Brain microvascular endothelial cell (primary cell): ENCODE data around the gene RNU5B-1.

Experiments
- DNase-seq: peaks from one replicate; pipeline ENCODE4 v3.0.0-alpha.2; 2020
- H3K27ac ChIP-seq: fragments of 250-450 bp; sonication (Bioruptor Pico); 2 replicates; pipeline ENCODE4 v1.5.1; 2020; ENCODE audit warnings: mild to moderate bottlenecking, moderate library complexity
- H3K27me3 ChIP-seq: fragments of 250-450 bp; sonication (Bioruptor Pico); replicated peaks from 2 replicates; pipeline ENCODE4 v1.5.1; 2020; ENCODE audit warnings: mild to moderate bottlenecking
- H3K36me3 ChIP-seq: fragments of 250-450 bp; sonication (Bioruptor Pico); replicated peaks from 2 replicates; pipeline ENCODE4 v1.5.1; 2020; ENCODE audit warnings: mild to moderate bottlenecking
- H3K4me3 ChIP-seq: 2 replicates; pipeline ENCODE4 v1.5.1; 2011; ENCODE audit warnings: low read depth, mild to moderate bottlenecking, control low read depth, low read length, moderate library complexity
- CTCF ChIP-seq: IDR thresholded peaks from 2 replicates; pipeline ENCODE4 v1.5.1; 2011; ENCODE audit warnings: low read depth, mild to moderate bottlenecking, moderate library complexity, low read length, control low read depth, inconsistent platforms; ENCODE audit errors: missing control alignments
- in situ Hi-C: cut with HindIII; loops from 2 replicates; pipeline ENCODE4 v1.10.0; 2017; ENCODE audit warnings: low sequenced_read_pairs, low pct_ligation_motif_present

The RNU5B-1 gene

GRCh38 chr15:65304381-65305149 is at the start of gene RNU5B-1:
RNU5B-1 (plus strand) TSS chr15:65304677.
- peak within 1 kb of the TSS; percentile 53 for H3K4me3 ChIP-seq
- peak; percentile 87 for DNase-seq
- no peaks in the 10 kb centered on the region for H3K36me3 ChIP-seq
- peak within 1 kb of the TSS; percentile 100 for H3K27ac ChIP-seq
- peak; percentile 92 for TF ChIP-seq CTCF
- H3K27me3 ChIP-seq: no peaks in the 10 kb centered on the region
- in situ Hi-C loops: no loop called here

- Histone ChIP-seq H3K27me3 (no peaks in the 10 kb centered on the region), H3K4me3 (no peak overlapping the region), H3K36me3 (no peaks in the 10 kb centered on the region), H3K27ac (no peak overlapping the region)
- no peak for DNase-seq
- TF ChIP-seq CTCF: no peak
- in situ Hi-C loops: no loop called here
These were observed 49.7 kb upstream of the RNU5B-1 start for GRCh38 chr15:65254758-65255157.

- in situ Hi-C loops: no loop called here
- no peak for DNase-seq
- Histone ChIP-seq H3K27ac (no peak overlapping the region), H3K4me3 (no peak overlapping the region), H3K36me3 (peaks cover under 1% of the 10 kb centered on the region), H3K27me3 (no peaks in the 10 kb centered on the region)
- no peak for TF ChIP-seq CTCF
These were observed 48.9 kb upstream of the RNU5B-1 start for GRCh38 chr15:65255486-65256140.

- peaks cover 5% of the 10 kb centered on the region for H3K36me3 ChIP-seq
These were observed 45.9 kb upstream of the RNU5B-1 start for GRCh38 chr15:65258375-65259262.

GRCh38 chr15:65259367-65259797 is 45.1 kb upstream of the RNU5B-1 start:
- Histone ChIP-seq H3K27me3 (no peaks in the 10 kb centered on the region), H3K36me3 (peaks cover 5% of the 10 kb centered on the region), H3K27ac (no peak overlapping the region), H3K4me3 (no peak overlapping the region)
- in situ Hi-C loops: no loop called here
- TF ChIP-seq CTCF: no peak
- no peak for DNase-seq

More at GRCh38 chr15:65258375-65259262, 45.9 kb upstream of the RNU5B-1 start:
- no peaks in the 10 kb centered on the region for H3K27me3 ChIP-seq
- no peak for TF ChIP-seq CTCF
- in situ Hi-C loops: no loop called here
- H3K4me3 ChIP-seq: no peak overlapping the region
- no peak overlapping the region for H3K27ac ChIP-seq
- DNase-seq: no peak
